ENCODE measurements around the gene CCDC200.
"Not testable (repeated sequence)": the region's sequence is repeated elsewhere in the genome, so short reads cannot be mapped to it uniquely, and the experiment has no call there.

- TF ChIP-seq, protein P1, sequence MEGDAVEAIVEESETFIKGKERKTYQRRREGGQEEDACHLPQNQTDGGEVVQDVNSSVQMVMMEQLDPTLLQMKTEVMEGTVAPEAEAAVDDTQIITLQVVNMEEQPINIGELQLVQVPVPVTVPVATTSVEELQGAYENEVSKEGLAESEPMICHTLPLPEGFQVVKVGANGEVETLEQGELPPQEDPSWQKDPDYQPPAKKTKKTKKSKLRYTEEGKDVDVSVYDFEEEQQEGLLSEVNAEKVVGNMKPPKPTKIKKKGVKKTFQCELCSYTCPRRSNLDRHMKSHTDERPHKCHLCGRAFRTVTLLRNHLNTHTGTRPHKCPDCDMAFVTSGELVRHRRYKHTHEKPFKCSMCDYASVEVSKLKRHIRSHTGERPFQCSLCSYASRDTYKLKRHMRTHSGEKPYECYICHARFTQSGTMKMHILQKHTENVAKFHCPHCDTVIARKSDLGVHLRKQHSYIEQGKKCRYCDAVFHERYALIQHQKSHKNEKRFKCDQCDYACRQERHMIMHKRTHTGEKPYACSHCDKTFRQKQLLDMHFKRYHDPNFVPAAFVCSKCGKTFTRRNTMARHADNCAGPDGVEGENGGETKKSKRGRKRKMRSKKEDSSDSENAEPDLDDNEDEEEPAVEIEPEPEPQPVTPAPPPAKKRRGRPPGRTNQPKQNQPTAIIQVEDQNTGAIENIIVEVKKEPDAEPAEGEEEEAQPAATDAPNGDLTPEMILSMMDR (IDR thresholded peaks at IDR 0.05; ENCODE audit: poor library complexity, severe bottlenecking), result not testable (repeated sequence)
- TF ChIP-seq POLR2AphosphoS5 (IDR thresholded peaks at IDR 0.05), result not testable (repeated sequence)
- TF ChIP-seq, protein P2, sequence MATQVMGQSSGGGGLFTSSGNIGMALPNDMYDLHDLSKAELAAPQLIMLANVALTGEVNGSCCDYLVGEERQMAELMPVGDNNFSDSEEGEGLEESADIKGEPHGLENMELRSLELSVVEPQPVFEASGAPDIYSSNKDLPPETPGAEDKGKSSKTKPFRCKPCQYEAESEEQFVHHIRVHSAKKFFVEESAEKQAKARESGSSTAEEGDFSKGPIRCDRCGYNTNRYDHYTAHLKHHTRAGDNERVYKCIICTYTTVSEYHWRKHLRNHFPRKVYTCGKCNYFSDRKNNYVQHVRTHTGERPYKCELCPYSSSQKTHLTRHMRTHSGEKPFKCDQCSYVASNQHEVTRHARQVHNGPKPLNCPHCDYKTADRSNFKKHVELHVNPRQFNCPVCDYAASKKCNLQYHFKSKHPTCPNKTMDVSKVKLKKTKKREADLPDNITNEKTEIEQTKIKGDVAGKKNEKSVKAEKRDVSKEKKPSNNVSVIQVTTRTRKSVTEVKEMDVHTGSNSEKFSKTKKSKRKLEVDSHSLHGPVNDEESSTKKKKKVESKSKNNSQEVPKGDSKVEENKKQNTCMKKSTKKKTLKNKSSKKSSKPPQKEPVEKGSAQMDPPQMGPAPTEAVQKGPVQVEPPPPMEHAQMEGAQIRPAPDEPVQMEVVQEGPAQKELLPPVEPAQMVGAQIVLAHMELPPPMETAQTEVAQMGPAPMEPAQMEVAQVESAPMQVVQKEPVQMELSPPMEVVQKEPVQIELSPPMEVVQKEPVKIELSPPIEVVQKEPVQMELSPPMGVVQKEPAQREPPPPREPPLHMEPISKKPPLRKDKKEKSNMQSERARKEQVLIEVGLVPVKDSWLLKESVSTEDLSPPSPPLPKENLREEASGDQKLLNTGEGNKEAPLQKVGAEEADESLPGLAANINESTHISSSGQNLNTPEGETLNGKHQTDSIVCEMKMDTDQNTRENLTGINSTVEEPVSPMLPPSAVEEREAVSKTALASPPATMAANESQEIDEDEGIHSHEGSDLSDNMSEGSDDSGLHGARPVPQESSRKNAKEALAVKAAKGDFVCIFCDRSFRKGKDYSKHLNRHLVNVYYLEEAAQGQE (IDR thresholded peaks at IDR 0.05; ENCODE audit: borderline replicate concordance), result not testable (repeated sequence)
Measured at GRCh38 chr17:43228020-43228782, at the start of gene CCDC200.

Measured in neural cell (in vitro differentiated cells).